Measurements from ENCODE around the gene ARID4A. TPM values are rescaled to one million over a fixed set of nuclear protein-coding genes. Genes with fewer than 3 reads are reported as not detected.
"Not testable (repeated sequence)": the region's sequence is repeated elsewhere in the genome, so short reads cannot be mapped to it uniquely, and the experiment has no call there.

Gene ARID4A
- total and polyA plus RNA-seq, 10 donors: 7.3 to 55.0 (median 41.7) TPM

DNA sequence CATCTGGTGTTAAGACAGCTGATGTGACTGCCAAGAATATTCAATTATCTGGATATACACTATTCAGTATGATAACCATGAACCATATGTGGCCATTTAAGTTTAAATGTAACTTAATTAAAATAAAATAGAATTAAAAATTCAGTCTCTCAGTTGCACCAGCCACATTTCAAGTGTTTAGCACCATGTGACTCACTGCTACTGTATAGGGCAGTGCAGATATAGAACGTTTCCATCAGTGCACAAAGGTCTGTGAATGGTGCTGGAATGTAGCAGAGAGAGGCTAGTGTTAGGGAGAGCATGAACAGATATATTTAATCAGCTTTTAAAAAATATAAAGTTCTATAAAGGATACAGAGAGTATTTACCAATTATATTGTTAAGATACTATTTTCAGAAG, 28.7 kb downstream of the ARID4A start:
- H3K36me3 ChIP-seq: peaks cover 11 to 89% (median 66%) of the 10 kb centered on the region in 6 donors
- H3K9me3 ChIP-seq: no peaks in the 10 kb centered on the region
- no peaks in the 10 kb centered on the region for H3K27me3 ChIP-seq (replicated peaks in 1 of 7)
- TF ChIP-seq, protein P1, sequence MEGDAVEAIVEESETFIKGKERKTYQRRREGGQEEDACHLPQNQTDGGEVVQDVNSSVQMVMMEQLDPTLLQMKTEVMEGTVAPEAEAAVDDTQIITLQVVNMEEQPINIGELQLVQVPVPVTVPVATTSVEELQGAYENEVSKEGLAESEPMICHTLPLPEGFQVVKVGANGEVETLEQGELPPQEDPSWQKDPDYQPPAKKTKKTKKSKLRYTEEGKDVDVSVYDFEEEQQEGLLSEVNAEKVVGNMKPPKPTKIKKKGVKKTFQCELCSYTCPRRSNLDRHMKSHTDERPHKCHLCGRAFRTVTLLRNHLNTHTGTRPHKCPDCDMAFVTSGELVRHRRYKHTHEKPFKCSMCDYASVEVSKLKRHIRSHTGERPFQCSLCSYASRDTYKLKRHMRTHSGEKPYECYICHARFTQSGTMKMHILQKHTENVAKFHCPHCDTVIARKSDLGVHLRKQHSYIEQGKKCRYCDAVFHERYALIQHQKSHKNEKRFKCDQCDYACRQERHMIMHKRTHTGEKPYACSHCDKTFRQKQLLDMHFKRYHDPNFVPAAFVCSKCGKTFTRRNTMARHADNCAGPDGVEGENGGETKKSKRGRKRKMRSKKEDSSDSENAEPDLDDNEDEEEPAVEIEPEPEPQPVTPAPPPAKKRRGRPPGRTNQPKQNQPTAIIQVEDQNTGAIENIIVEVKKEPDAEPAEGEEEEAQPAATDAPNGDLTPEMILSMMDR (IDR thresholded peaks at IDR 0.05 in 8 of 11, conservative IDR thresholded peaks at IDR 0.05 in 3 of 11): no peak
- TF ChIP-seq POLR2AphosphoS5 (IDR thresholded peaks at IDR 0.05) (no peak), POLR2A (IDR thresholded peaks at IDR 0.05) (no peak)
- H3K27ac ChIP-seq: no peak overlapping the region
- no peak for DNase-seq
- H3K4me3 ChIP-seq: no peak overlapping the region
- intact Hi-C loops (cut with DNase I; ENCODE audit: low total_unique reads): no loop called here
- 78 to 89% (median 84%) methylated on average over 1 of the region's 1 CpG for WGBS, 5 donors
- peaks cover 8 to 24% (median 18%) of the 10 kb centered on the region in 6 donors for H3K4me1 ChIP-seq

GRCh38 chr14:58331111-58331510, 32.8 kb downstream of the ARID4A start:
- Histone ChIP-seq H3K27ac (peak overlapping the region in 7 of 8 donors; percentile 18 to 64 (median 45)), H3K27me3 (replicated peaks in 1 of 7) (no peaks in the 10 kb centered on the region), H3K36me3 (peaks cover 2 to 84% (median 48%) of the 10 kb centered on the region in 6 donors), H3K4me1 (peaks cover 8 to 37% (median 22%) of the 10 kb centered on the region in 6 donors), H3K4me3 (peak overlapping the region in 4 of 8 donors; percentile 0 to 40 (median 15)), H3K9me3 (no peaks in the 10 kb centered on the region)
- WGBS, 5 donors: 0 to 3% (median 2%) methylated on average over 5 of the region's 5 CpGs
- TF ChIP-seq POLR2A (IDR thresholded peaks at IDR 0.05) (no peak), POLR2AphosphoS5 (IDR thresholded peaks at IDR 0.05) (peak in 1 of 3 donors; percentile 83)
- intact Hi-C loops (cut with DNase I; ENCODE audit: low total_unique reads): no loop called here
- DNase-seq: peak; percentile 80

GRCh38 chr14:58332561-58332960, 34.2 kb downstream of the ARID4A start:
- WGBS, 5 donors: 92 to 98% (median 97%) methylated on average over 3 of the region's 3 CpGs
- intact Hi-C loops (cut with DNase I; ENCODE audit: low total_unique reads): no loop called here
- H3K27ac ChIP-seq: no peak overlapping the region
- DNase-seq: no peak
- no peaks in the 10 kb centered on the region for H3K9me3 ChIP-seq
- H3K4me1 ChIP-seq: peaks cover 8 to 37% (median 22%) of the 10 kb centered on the region in 6 donors
- peaks cover 0 to 83% (median 40%) of the 10 kb centered on the region in 6 donors for H3K36me3 ChIP-seq
- no peak overlapping the region for H3K4me3 ChIP-seq
- H3K27me3 ChIP-seq (replicated peaks in 1 of 7): no peaks in the 10 kb centered on the region
- no peak for TF ChIP-seq POLR2AphosphoS5 (IDR thresholded peaks at IDR 0.05)
- no peak for TF ChIP-seq POLR2A (IDR thresholded peaks at IDR 0.05)
- TF ChIP-seq, protein P1 (IDR thresholded peaks at IDR 0.05 in 8 of 11, conservative IDR thresholded peaks at IDR 0.05 in 3 of 11): no peak

GRCh38 chr14:58339666-58340065, 41.3 kb downstream of the ARID4A start:
- H3K9me3 ChIP-seq; H3K4me3 ChIP-seq; H3K4me1 ChIP-seq; H3K27me3 ChIP-seq (replicated peaks in 1 of 7); intact Hi-C loops (cut with DNase I; ENCODE audit: low total_unique reads); DNase-seq; H3K27ac ChIP-seq: not testable (repeated sequence)
- peaks cover 0 to 97% (median 33%) of the 10 kb centered on the region in 6 donors for H3K36me3 ChIP-seq
- 59 to 67% (median 64%) methylated on average over 4 of the region's 4 CpGs for WGBS, 5 donors

- no peaks in the 10 kb centered on the region for H3K9me3 ChIP-seq
- H3K4me3 ChIP-seq: no peak overlapping the region
- no peak overlapping the region for H3K27ac ChIP-seq
- no peak for TF ChIP-seq POLR2AphosphoS5 (IDR thresholded peaks at IDR 0.05)
- no peak for DNase-seq
- no peaks in the 10 kb centered on the region for H3K4me1 ChIP-seq
- H3K27me3 ChIP-seq (replicated peaks in 1 of 7): no peaks in the 10 kb centered on the region
- intact Hi-C loops (cut with DNase I; ENCODE audit: low total_unique reads): no loop called here
- WGBS, 5 donors: 92 to 95% (median 92%) methylated on average over 4 of the region's 4 CpGs
- H3K36me3 ChIP-seq: peaks cover 0 to 97% (median 38%) of the 10 kb centered on the region in 6 donors
These were observed 42.9 kb downstream of the ARID4A start for GRCh38 chr14:58341152-58341748.

- H3K9me3 ChIP-seq; H3K4me3 ChIP-seq; H3K4me1 ChIP-seq; H3K27me3 ChIP-seq (replicated peaks in 1 of 7); intact Hi-C loops (cut with DNase I; ENCODE audit: low total_unique reads); DNase-seq; H3K27ac ChIP-seq: not testable (repeated sequence)
- H3K36me3 ChIP-seq: peaks cover 2 to 98% (median 49%) of the 10 kb centered on the region in 6 donors
- WGBS, 5 donors: 93 to 98% (median 96%) methylated on average over 3 of the region's 3 CpGs
These were observed 45.2 kb downstream of the ARID4A start for GRCh38 chr14:58343535-58343934.

All from spleen (tissue), 11 donors.